Neural cell (in vitro differentiated cells): ENCODE results near the gene GGA2.

Experiments
- CTCF ChIP-seq: fragments of 450-650 bp; IDR thresholded peaks from 2 replicates; pipeline ENCODE4 v1.5.1; 2014; ENCODE audit warnings: antibody characterized with exemption, mild to moderate bottlenecking, moderate library complexity; ENCODE audit not compliant: poor library complexity, severe bottlenecking
- EP300 ChIP-seq: fragments of 450-650 bp; conservative IDR thresholded peaks from 2 replicates; pipeline ENCODE4 v1.6.1; 2014; ENCODE audit warnings: antibody characterized with exemption, mild to moderate bottlenecking, moderate library complexity; ENCODE audit not compliant: poor library complexity, severe bottlenecking
- EZH2 ChIP-seq: fragments of 200-600, 300-800 bp; shearing (Covaris generic), sonication (generic); IDR thresholded peaks from 2 replicates; pipeline ENCODE4 v1.6.1; 2014; ENCODE audit warnings: antibody characterized with exemption, low read length, borderline replicate concordance, mild to moderate bottlenecking; ENCODE audit not compliant: insufficient read depth, poor library complexity, severe bottlenecking
- MXI1 ChIP-seq: fragments of 450-650 bp; conservative IDR thresholded peaks from 2 replicates; pipeline ENCODE4 v1.6.1; 2014; ENCODE audit warnings: antibody characterized with exemption, mild to moderate bottlenecking; ENCODE audit not compliant: poor library complexity, severe bottlenecking
- POLR2AphosphoS5 ChIP-seq: IDR thresholded peaks from 2 replicates; pipeline ENCODE4 v1.6.1; 2012
- RAD21 ChIP-seq: fragments of 450-650 bp; conservative IDR thresholded peaks from 2 replicates; pipeline ENCODE4 v1.6.1; 2014; ENCODE audit warnings: antibody characterized with exemption, mild to moderate bottlenecking, moderate library complexity
- SMC3 ChIP-seq: fragments of 450-650 bp; conservative IDR thresholded peaks from 2 replicates; pipeline ENCODE4 v1.6.1; 2014; ENCODE audit warnings: antibody characterized with exemption, mild to moderate bottlenecking, moderate library complexity; ENCODE audit not compliant: poor library complexity
- TAF1 ChIP-seq: IDR thresholded peaks from 2 replicates; pipeline ENCODE4 v1.6.1; 2012; ENCODE audit warnings: low read depth
- TF ChIP-seq, protein P1 (sequence below): IDR thresholded peaks from 2 replicates; pipeline ENCODE4 v1.6.1; 2012; ENCODE audit warnings: borderline replicate concordance

DNA sequence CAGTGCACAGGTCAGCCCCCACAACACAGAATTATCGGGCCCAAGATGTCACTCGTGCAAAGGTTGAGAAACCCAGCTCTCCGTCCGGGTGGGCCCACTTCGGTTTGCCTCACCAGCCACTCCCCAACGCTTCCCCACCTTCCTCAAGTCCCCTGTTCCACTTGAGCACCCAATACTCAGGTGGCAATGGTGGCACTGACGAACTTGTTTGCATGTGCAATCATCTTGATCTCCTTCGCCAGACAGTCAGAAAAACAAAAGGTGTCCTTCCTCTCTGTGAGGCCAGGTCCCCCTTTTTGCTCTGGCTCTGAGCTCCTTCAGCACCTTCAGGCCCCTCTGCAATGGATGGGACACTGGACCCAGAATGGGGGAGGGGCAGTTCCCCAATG is 3.7 kb downstream of the GGA2 start:
- TF ChIP-seq POLR2AphosphoS5 (no peak), CTCF (no peak), MXI1 (no peak), EP300 (no peak), EZH2 (no peak), RAD21 (no peak), TAF1 (no peak), SMC3 (no peak)
- TF ChIP-seq, protein P1, sequence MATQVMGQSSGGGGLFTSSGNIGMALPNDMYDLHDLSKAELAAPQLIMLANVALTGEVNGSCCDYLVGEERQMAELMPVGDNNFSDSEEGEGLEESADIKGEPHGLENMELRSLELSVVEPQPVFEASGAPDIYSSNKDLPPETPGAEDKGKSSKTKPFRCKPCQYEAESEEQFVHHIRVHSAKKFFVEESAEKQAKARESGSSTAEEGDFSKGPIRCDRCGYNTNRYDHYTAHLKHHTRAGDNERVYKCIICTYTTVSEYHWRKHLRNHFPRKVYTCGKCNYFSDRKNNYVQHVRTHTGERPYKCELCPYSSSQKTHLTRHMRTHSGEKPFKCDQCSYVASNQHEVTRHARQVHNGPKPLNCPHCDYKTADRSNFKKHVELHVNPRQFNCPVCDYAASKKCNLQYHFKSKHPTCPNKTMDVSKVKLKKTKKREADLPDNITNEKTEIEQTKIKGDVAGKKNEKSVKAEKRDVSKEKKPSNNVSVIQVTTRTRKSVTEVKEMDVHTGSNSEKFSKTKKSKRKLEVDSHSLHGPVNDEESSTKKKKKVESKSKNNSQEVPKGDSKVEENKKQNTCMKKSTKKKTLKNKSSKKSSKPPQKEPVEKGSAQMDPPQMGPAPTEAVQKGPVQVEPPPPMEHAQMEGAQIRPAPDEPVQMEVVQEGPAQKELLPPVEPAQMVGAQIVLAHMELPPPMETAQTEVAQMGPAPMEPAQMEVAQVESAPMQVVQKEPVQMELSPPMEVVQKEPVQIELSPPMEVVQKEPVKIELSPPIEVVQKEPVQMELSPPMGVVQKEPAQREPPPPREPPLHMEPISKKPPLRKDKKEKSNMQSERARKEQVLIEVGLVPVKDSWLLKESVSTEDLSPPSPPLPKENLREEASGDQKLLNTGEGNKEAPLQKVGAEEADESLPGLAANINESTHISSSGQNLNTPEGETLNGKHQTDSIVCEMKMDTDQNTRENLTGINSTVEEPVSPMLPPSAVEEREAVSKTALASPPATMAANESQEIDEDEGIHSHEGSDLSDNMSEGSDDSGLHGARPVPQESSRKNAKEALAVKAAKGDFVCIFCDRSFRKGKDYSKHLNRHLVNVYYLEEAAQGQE = no peak
